Omental fat pad (tissue), 4 donors: ENCODE data around the gene TRIM7. TPM values are rescaled to one million over a fixed set of nuclear protein-coding genes. Genes with fewer than 3 reads are reported as not detected.

Source experiments
- ATAC-seq: fragments of 150-250 bp; one replicate; pipeline ENCODE4 v1.9.1; 2016; ENCODE audit warnings: mild to moderate bottlenecking, moderate library complexity; ENCODE audit not compliant: low FRiP score
- DNase-seq: peaks from one replicate; pipeline ENCODE4 v3.0.0-alpha.2; 2019; ENCODE audit warnings: low spot score
- CTCF ChIP-seq, 3 donors: fragments of 450-650 bp; IDR thresholded peaks; one replicate each; pipeline ENCODE4 v1.5.1; 2016 to 2017; ENCODE audit warnings: antibody characterized with exemption in 3 of 3, mild to moderate bottlenecking in 3 of 3, moderate library complexity in 2 of 3
- total RNA-seq, 4 donors: library from RNA; depleted of rRNA; stranded (reverse); fragments of >200 nt; gene quantifications; one replicate each; pipeline ENCODE4 v1.1.0, GENCODE V29; 2016

The TRIM7 gene
- total RNA-seq, 4 donors from 2014 or later = 0.79 to 2.9 (median 1.1) TPM

GRCh38 chr5:181243018-181243563 lies 38.1 kb upstream of the TRIM7 start:
- DNase-seq (no peak), ATAC-seq (no peak)

GRCh38 chr5:181242031-181242451 lies 37.0 kb upstream of the TRIM7 start:
- no peak for TF ChIP-seq CTCF (IDR thresholded peaks at IDR 0.05)
- ATAC-seq = no peak
- DNase-seq = no peak

More at GRCh38 chr5:181243018-181243563, 38.1 kb upstream of the TRIM7 start:
- no peak for TF ChIP-seq CTCF (IDR thresholded peaks at IDR 0.05)

- DNase-seq = no peak
- no peak for TF ChIP-seq CTCF (IDR thresholded peaks at IDR 0.05)
- ATAC-seq = no peak
These were observed 36.5 kb upstream of the TRIM7 start for GRCh38 chr5:181241393-181241975.

GRCh38 chr5:181239062-181239663 lies 34.2 kb upstream of the TRIM7 start:
- ATAC-seq (no peak), DNase-seq (no peak)
- no peak for TF ChIP-seq CTCF (IDR thresholded peaks at IDR 0.05)

- ATAC-seq (no peak), DNase-seq (no peak)
- TF ChIP-seq CTCF (IDR thresholded peaks at IDR 0.05) = no peak
These were observed 32.9 kb upstream of the TRIM7 start for GRCh38 chr5:181237729-181238385.

GRCh38 chr5:181236954-181237641 lies 32.1 kb upstream of the TRIM7 start:
- TF ChIP-seq CTCF (IDR thresholded peaks at IDR 0.05) = no peak
- DNase-seq (no peak), ATAC-seq (no peak)
